Keratinocyte (primary cell): Measurements from ENCODE around the gene TBR1. TPM values are rescaled to one million over a fixed set of nuclear protein-coding genes. Genes with fewer than 3 reads are reported as not detected.

Experiments used
- DNase-seq: peaks from one replicate; pipeline ENCODE4 v3.0.0-alpha.2; 2011; ENCODE audit warnings: low read depth, missing footprints, low spot score
- FAIRE-seq: peaks from 2 replicates; lab custom pipeline; 2011; peaks lifted over from hg19 to GRCh38; lab: Jason Lieb, UNC
- H2AFZ ChIP-seq: 2 replicates; pipeline ENCODE4 v1.6.0; 2012; ENCODE audit warnings: low read length, control low read depth, inconsistent platforms; ENCODE audit not compliant: control insufficient read depth
- H3K27ac ChIP-seq: 2 replicates; pipeline ENCODE4 v1.5.1; 2011; ENCODE audit warnings: low read length; ENCODE audit not compliant: control insufficient read depth, insufficient read depth
- H3K27me3 ChIP-seq: 3 replicates; pipeline ENCODE4 v1.6.0; 2011; ENCODE audit warnings: low read length; ENCODE audit not compliant: control insufficient read depth, insufficient read depth; ENCODE audit errors: extremely low read depth
- H3K36me3 ChIP-seq, 2 experiments: 2 replicates in 1 of 2; 3 replicates in 1 of 2; pipeline ENCODE4 v1.5.1; 2011; ENCODE audit warnings: low read length in 2 of 2, mild to moderate bottlenecking in 1 of 2; ENCODE audit not compliant: control insufficient read depth in 2 of 2, insufficient read depth in 2 of 2; ENCODE audit errors: extremely low read depth in 1 of 2
- H3K4me1 ChIP-seq: 3 replicates; pipeline ENCODE4 v1.5.1; 2011; ENCODE audit warnings: low read length; ENCODE audit not compliant: control insufficient read depth, insufficient read depth; ENCODE audit errors: extremely low read depth
- H3K4me2 ChIP-seq: 3 replicates; pipeline ENCODE4 v1.6.0; 2011; ENCODE audit warnings: low read depth, low read length; ENCODE audit not compliant: control insufficient read depth, insufficient read depth; ENCODE audit errors: extremely low read depth
- H3K4me3 ChIP-seq, 3 experiments: fragments of 200-600 bp in 1 of 3; sonication (generic) in 1 of 3; 2 replicates in 2 of 3; 3 replicates in 1 of 3; pipeline ENCODE4 v1.5.1; 2011 to 2016; ENCODE audit warnings: low read length in 3 of 3, mild to moderate bottlenecking in 3 of 3, control low read depth in 2 of 3, inconsistent platforms in 1 of 3, low read depth in 1 of 3, mixed read lengths in 1 of 3, mixed run types in 1 of 3, moderate library complexity in 1 of 3; ENCODE audit not compliant: control insufficient read depth in 2 of 3, insufficient read depth in 2 of 3; ENCODE audit errors: extremely low read depth in 1 of 3
- H3K79me2 ChIP-seq: 2 replicates; pipeline ENCODE4 v1.6.0; 2012; ENCODE audit warnings: low read length; ENCODE audit not compliant: control insufficient read depth, insufficient read depth
- H3K9ac ChIP-seq: 3 replicates; pipeline ENCODE4 v1.6.0; 2011; ENCODE audit warnings: low read length; ENCODE audit not compliant: control insufficient read depth, insufficient read depth; ENCODE audit errors: extremely low read depth
- H3K9me1 ChIP-seq: 3 replicates; pipeline ENCODE4 v1.6.0; 2011; ENCODE audit warnings: low read length; ENCODE audit not compliant: control insufficient read depth, insufficient read depth; ENCODE audit errors: extremely low read depth
- H3K9me3 ChIP-seq: 2 replicates; pipeline ENCODE4 v1.5.1; 2012; ENCODE audit warnings: low read depth, low read length; ENCODE audit not compliant: control insufficient read depth
- H4K20me1 ChIP-seq: 3 replicates; pipeline ENCODE4 v1.6.0; 2011; ENCODE audit warnings: low read length; ENCODE audit not compliant: control insufficient read depth, insufficient read depth; ENCODE audit errors: extremely low read depth
- CTCF ChIP-seq, 3 experiments: IDR thresholded peaks in 1 of 3; conservative IDR thresholded peaks in 1 of 3; optimal IDR thresholded peaks in 1 of 3; 2 replicates in 2 of 3; 3 replicates in 1 of 3; pipeline versions ENCODE3 to v1.5.1; 2011; ENCODE audit warnings: low read length in 3 of 3, mild to moderate bottlenecking in 3 of 3, moderate library complexity in 2 of 3, control low read depth in 1 of 3, inconsistent platforms in 1 of 3; ENCODE audit not compliant: insufficient read depth in 2 of 3; ENCODE audit errors: extremely low read depth in 1 of 3
- EZH2 ChIP-seq: IDR thresholded peaks from one replicate; pipeline ENCODE4 v1.6.1; 2012; ENCODE audit warnings: inconsistent platforms, mild to moderate bottlenecking, low read length, moderate library complexity
- dilution Hi-C: fragments of 300-500 bp; cut with MboI; formaldehyde crosslinking; loops from one replicate; pipeline ENCODE4 v1.7.0; 2020; ENCODE audit warnings: low sequenced_read_pairs; ENCODE audit not compliant: extremely low pct_ligation_motif_present
- polyA plus RNA-seq, 5 experiments: library from polyadenylated mRNA; depleted of rRNA in 3 of 5; stranded (reverse) in 3 of 5; stranded (forward) in 1 of 5; unstranded in 1 of 5; fragments of >200 nt; gene quantifications; 1 replicate in 1 of 5; 2 replicates in 3 of 5; 3 replicates in 1 of 5; pipeline versions ENCODE4 v1.2.1 to v1.2.3, GENCODE V29; 2011 to 2012; ENCODE audit warnings: missing spikeins in 2 of 5, low read depth in 1 of 5, low replicate concordance in 1 of 5

The TBR1 gene
- polyA plus RNA-seq, 1 donor (not counting 4 experiments of a cell fraction or from before 2014, with no cell fraction given), result 0.03 TPM

GRCh38 chr2:161369311-161369710 lies 46.8 kb upstream of the TBR1 start:
- H3K27ac ChIP-seq, result no peak overlapping the region
- FAIRE-seq (no peak), DNase-seq (no peak)
- H3K36me3 ChIP-seq, result no peaks in the 10 kb centered on the region
- no peak overlapping the region for H3K4me2 ChIP-seq
- no peaks in the 10 kb centered on the region for H4K20me1 ChIP-seq
- H3K4me1 ChIP-seq, result peaks cover 13% of the 10 kb centered on the region
- H2AFZ ChIP-seq, result no peak overlapping the region
- peaks cover 9% of the 10 kb centered on the region for H3K79me2 ChIP-seq
- H3K27me3 ChIP-seq, result no peaks in the 10 kb centered on the region
- dilution Hi-C loops, result no loop called here
- no peak overlapping the region for H3K9ac ChIP-seq
- no peaks in the 10 kb centered on the region for H3K9me3 ChIP-seq
- H3K9me1 ChIP-seq, result no peaks in the 10 kb centered on the region
- no peak overlapping the region for H3K4me3 ChIP-seq
- no peak for TF ChIP-seq EZH2
- no peak for TF ChIP-seq CTCF (optimal IDR thresholded peaks at IDR 0.05 in 1 of 3, IDR thresholded peaks at IDR 0.05 in 1 of 3, conservative IDR thresholded peaks at IDR 0.05 in 1 of 3; ENCODE audit: extremely low read depth in 1 of 3, insufficient read depth in 2 of 3, low read length in 3 of 3)

DNA sequence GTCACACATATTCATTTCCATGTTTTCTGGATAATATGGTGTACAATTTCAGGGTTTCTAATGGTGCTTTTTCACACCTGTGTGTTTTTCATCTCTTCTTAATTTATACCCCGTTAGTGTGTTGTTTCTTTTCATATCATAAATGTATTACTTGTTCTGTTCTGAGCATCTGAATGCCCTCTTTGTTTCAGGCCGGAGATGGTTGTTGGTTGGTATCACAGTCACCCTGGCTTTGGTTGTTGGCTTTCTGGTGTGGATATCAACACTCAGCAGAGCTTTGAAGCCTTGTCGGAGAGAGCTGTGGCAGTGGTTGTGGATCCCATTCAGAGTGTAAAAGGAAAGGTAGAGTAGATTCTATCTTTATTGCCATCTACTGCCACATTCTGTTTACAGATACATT lies 45.1 kb upstream of the TBR1 start:
- no peaks in the 10 kb centered on the region for H3K36me3 ChIP-seq
- H4K20me1 ChIP-seq, result no peaks in the 10 kb centered on the region
- H3K27me3 ChIP-seq, result no peaks in the 10 kb centered on the region
- no peak overlapping the region for H3K4me3 ChIP-seq
- H3K27ac ChIP-seq, result no peak overlapping the region
- dilution Hi-C loops, result no loop called here
- no peak overlapping the region for H2AFZ ChIP-seq
- H3K9ac ChIP-seq, result no peak overlapping the region
- H3K9me1 ChIP-seq, result no peaks in the 10 kb centered on the region
- FAIRE-seq, result no peak
- no peak for DNase-seq
- no peak overlapping the region for H3K4me2 ChIP-seq
- no peak for TF ChIP-seq CTCF (optimal IDR thresholded peaks at IDR 0.05 in 1 of 3, IDR thresholded peaks at IDR 0.05 in 1 of 3, conservative IDR thresholded peaks at IDR 0.05 in 1 of 3; ENCODE audit: extremely low read depth in 1 of 3, insufficient read depth in 2 of 3, low read length in 3 of 3)
- TF ChIP-seq EZH2, result no peak
- peaks cover 10% of the 10 kb centered on the region for H3K4me1 ChIP-seq
- no peaks in the 10 kb centered on the region for H3K9me3 ChIP-seq
- peaks cover 2% of the 10 kb centered on the region for H3K79me2 ChIP-seq
